Erythroblast (primary cell): ENCODE data around the gene ABCC12.

Experiments used
- GATA1 ChIP-seq: IDR thresholded peaks from 2 replicates; pipeline ENCODE4 v1.6.1; 2011; ENCODE audit warnings: low read depth, mild to moderate bottlenecking, control low read depth, low read length, moderate library complexity
- POLR2A ChIP-seq: IDR thresholded peaks from 2 replicates; pipeline ENCODE4 v1.6.1; 2011; ENCODE audit warnings: mild to moderate bottlenecking, low read length

GRCh38 chr16:48124266-48124665 is 31.5 kb downstream of the ABCC12 start:
- no peak for TF ChIP-seq POLR2A
- TF ChIP-seq GATA1, result no peak
